ENCODE data around the gene ERBB2. TPM values are rescaled to one million over a fixed set of nuclear protein-coding genes. Genes with fewer than 3 reads are reported as not detected.

The ERBB2 gene
- total RNA-seq, 1 donor from 2014 or later = 32.1 TPM

GRCh38 chr17:39730095-39730921 lies 30.4 kb downstream of the ERBB2 start, which contains the start of gene MIEN1:
MIEN1 (minus strand) TSS chr17:39730532; CDS start chr17:39730495, 37 bp downstream.
- Histone ChIP-seq H3K4me3 (ENCODE audit: low read depth, low read length) (peak within 1 kb of the TSS; percentile 83), H3K27me3 (ENCODE audit: control insufficient read depth, insufficient read depth, low read length) (no peaks in the 10 kb centered on the region), H3K36me3 (ENCODE audit: control insufficient read depth, insufficient read depth, low read length) (peaks cover 18% of the 10 kb centered on the region)
- FAIRE-seq (no peak), DNase-seq (ENCODE audit: low read depth) (peak; percentile 48)
- TF ChIP-seq CTCF (IDR thresholded peaks at IDR 0.05; ENCODE audit: insufficient read depth, low read length, severe bottlenecking) = peak; percentile 91

GRCh38 chr17:39732586-39732985 lies 32.7 kb downstream of the ERBB2 start:
- H3K36me3 ChIP-seq (ENCODE audit: control insufficient read depth, insufficient read depth, low read length) = peaks cover 9% of the 10 kb centered on the region
- TF ChIP-seq CTCF (IDR thresholded peaks at IDR 0.05; ENCODE audit: insufficient read depth, low read length, severe bottlenecking) = no peak
- no peak for FAIRE-seq

GRCh38 chr17:39735882-39736281 lies 36.0 kb downstream of the ERBB2 start:
- no peaks in the 10 kb centered on the region for H3K27me3 ChIP-seq (ENCODE audit: control insufficient read depth, insufficient read depth, low read length)
- no peak overlapping the region for H3K4me3 ChIP-seq (ENCODE audit: low read depth, low read length)
- TF ChIP-seq CTCF (IDR thresholded peaks at IDR 0.05; ENCODE audit: insufficient read depth, low read length, severe bottlenecking) = no peak
- H3K36me3 ChIP-seq (ENCODE audit: control insufficient read depth, insufficient read depth, low read length) = no peaks in the 10 kb centered on the region
- no peak for DNase-seq (ENCODE audit: low read depth)
- no peak for FAIRE-seq

More at GRCh38 chr17:39732586-39732985, 32.7 kb downstream of the ERBB2 start:
- H3K4me3 ChIP-seq (ENCODE audit: low read depth, low read length) = no peak overlapping the region
- H3K27me3 ChIP-seq (ENCODE audit: control insufficient read depth, insufficient read depth, low read length) = no peaks in the 10 kb centered on the region
- DNase-seq (ENCODE audit: low read depth) = no peak

- no peak overlapping the region for H3K4me3 ChIP-seq (ENCODE audit: low read depth, low read length)
- H3K27me3 ChIP-seq (ENCODE audit: control insufficient read depth, insufficient read depth, low read length) = no peaks in the 10 kb centered on the region
- H3K36me3 ChIP-seq (ENCODE audit: control insufficient read depth, insufficient read depth, low read length) = no peaks in the 10 kb centered on the region
- no peak for TF ChIP-seq CTCF (IDR thresholded peaks at IDR 0.05; ENCODE audit: insufficient read depth, low read length, severe bottlenecking)
- DNase-seq (ENCODE audit: low read depth) (peak; percentile 35), FAIRE-seq (peak; percentile 89)
Measured at GRCh38 chr17:39736319-39737165, 36.7 kb downstream of the ERBB2 start.

GRCh38 chr17:39737206-39737759 lies 37.4 kb downstream of the ERBB2 start:
- TF ChIP-seq CTCF (IDR thresholded peaks at IDR 0.05; ENCODE audit: insufficient read depth, low read length, severe bottlenecking) = no peak
- DNase-seq (ENCODE audit: low read depth) (no peak), FAIRE-seq (no peak)
- no peaks in the 10 kb centered on the region for H3K27me3 ChIP-seq (ENCODE audit: control insufficient read depth, insufficient read depth, low read length)
- H3K4me3 ChIP-seq (ENCODE audit: low read depth, low read length) = peak overlapping the region; percentile 52
- peaks cover 3% of the 10 kb centered on the region for H3K36me3 ChIP-seq (ENCODE audit: control insufficient read depth, insufficient read depth, low read length)

All from bronchial epithelial cell (primary cell).